H54 (cell line): ENCODE measurements around the gene FAM149A.

Experiments used
- DNase-seq: peaks from one replicate; pipeline ENCODE4 v3.0.0; 2011; ENCODE audit warnings: low spot score, mixed read lengths; ENCODE audit not compliant: insufficient read length
- FAIRE-seq: peaks from 3 replicates; lab custom pipeline; 2011; peaks lifted over from hg19 to GRCh38; lab: Jason Lieb, UNC
- POLR2A ChIP-seq: IDR thresholded peaks from 2 replicates; pipeline ENCODE4 v1.6.1; 2011; ENCODE audit warnings: low read depth, mild to moderate bottlenecking, low read length

Gene FAM149A

GRCh38 chr4:186088523-186088922, 16.0 kb upstream of the FAM149A start:
- TF ChIP-seq POLR2A: no peak
- FAIRE-seq: no peak
- no peak for DNase-seq

- TF ChIP-seq POLR2A: no peak
- DNase-seq (no peak), FAIRE-seq (no peak)
Observed at GRCh38 chr4:186092296-186092695, 12.2 kb upstream of the FAM149A start.

GRCh38 chr4:186095406-186095805, 9.1 kb upstream of the FAM149A start:
- no peak for FAIRE-seq
- DNase-seq: peak; percentile 14
- no peak for TF ChIP-seq POLR2A

DNA sequence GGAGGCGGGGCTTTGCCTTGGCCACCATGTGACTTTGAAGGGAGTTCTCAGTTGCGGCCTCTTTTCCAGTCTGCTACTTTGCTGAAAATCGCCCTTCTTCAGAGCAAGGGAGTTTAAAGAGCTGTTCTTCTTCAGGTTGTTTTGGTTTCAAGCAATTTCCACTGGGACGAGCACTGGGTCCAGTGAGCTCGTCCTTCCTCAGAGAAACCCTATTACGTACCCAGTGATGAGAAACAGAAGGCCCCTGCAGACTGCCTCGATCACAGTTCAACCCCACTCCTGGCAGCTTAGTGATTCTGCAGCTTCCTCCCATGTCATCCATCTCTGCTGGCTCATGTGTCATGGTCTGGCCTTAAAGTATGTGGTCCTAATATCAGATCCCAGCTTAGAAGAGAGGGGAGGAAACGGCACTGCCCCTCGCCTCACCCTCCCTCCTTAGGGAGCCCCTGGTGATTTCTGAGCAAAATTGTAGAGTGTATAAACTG, 7.8 kb upstream of the FAM149A start:
- DNase-seq (no peak), FAIRE-seq (no peak)
- no peak for TF ChIP-seq POLR2A

DNA sequence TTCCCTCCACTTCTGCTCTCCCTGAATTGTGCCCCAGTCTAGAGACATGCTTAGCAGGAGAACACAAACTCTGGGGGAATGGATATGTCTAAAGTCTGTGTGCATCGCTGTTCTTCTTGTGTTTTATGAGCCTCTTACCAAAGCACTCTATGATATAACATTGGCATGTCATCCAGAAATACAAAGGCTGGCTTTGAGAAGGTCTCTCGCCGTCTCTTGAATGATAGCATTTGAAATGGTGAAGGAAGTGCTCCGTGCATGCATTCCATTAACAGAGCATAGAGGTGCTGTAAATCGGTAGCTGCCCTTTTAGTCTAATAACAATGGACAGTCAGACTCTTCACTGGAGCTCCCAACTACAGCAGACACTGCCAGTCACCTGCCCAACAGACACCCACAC, 7.1 kb upstream of the FAM149A start:
- FAIRE-seq (no peak), DNase-seq (no peak)
- no peak for TF ChIP-seq POLR2A

GRCh38 chr4:186102931-186103330, 1.6 kb upstream of the FAM149A start:
- FAIRE-seq: no peak
- no peak for TF ChIP-seq POLR2A
- DNase-seq: no peak

- FAIRE-seq: no peak
- DNase-seq: no peak
- no peak for TF ChIP-seq POLR2A
Observed at GRCh38 chr4:186104890-186105646, 564 bp downstream of the FAM149A start.

GRCh38 chr4:186105647-186106321, 1.3 kb downstream of the FAM149A start:
- DNase-seq: no peak
- no peak for TF ChIP-seq POLR2A
- no peak for FAIRE-seq

DNA sequence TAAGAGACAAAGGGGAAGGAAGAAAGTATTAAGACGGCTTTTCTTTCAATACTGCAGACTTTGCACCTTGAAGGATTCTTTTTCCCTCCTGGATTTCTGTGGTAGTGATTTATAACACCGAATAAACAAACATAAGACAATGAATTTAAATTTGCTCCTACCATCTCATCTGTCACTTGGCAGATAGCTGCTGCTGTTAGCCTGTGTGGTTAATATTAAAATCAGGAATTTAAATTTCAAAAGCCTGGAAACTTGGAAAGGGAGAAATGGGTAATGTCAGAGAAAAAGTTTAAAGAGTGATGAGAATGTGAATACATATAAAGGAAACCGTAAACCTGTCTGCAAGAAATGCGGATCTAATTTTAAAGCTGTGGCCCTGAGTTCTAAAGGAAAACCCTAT, 3.4 kb downstream of the FAM149A start:
- no peak for TF ChIP-seq POLR2A
- DNase-seq: no peak
- no peak for FAIRE-seq

- FAIRE-seq (no peak), DNase-seq (no peak)
- no peak for TF ChIP-seq POLR2A
Observed at GRCh38 chr4:186108391-186108790, 3.9 kb downstream of the FAM149A start.

- DNase-seq (no peak), FAIRE-seq (no peak)
- TF ChIP-seq POLR2A: no peak
Observed at GRCh38 chr4:186109245-186109644, 4.7 kb downstream of the FAM149A start.

DNA sequence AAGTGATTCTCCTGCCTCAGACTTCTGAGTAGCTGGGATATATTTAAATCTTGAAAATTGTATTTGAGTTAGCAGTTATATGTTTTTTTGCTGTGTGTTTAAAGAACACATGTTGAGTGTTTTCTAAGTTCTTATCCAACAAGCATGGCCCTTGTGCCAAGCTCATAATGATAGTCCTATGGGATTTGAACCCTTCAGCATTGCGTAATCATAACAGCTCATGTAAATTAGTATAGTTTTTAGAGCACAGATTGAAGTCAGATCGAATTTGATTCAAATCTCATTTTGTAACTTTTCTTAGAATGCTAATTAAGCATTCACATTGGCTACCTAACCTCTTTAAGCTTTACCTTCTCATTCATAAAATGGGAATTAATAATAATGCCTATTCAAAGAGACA, 12.2 kb downstream of the FAM149A start:
- TF ChIP-seq POLR2A: no peak
- FAIRE-seq: no peak
- DNase-seq: no peak

DNA sequence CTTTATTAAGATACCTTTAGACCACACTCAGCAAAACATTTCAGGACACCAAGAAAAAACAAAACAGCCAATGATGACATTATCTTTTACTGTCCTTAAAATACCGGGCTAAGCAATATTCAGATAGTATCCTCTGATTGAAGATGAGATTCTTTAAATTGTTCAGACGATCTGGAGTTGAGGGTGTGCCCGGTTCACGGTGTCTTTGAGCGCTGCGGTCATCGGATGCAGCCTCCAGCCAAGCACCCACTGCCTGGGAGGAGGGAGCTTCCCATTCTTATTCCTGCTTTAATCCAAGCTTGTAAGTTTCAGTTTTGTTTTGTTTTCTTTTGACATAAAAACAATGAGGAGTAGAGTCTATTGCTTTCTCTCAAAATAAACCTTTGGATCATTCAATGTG, 14.1 kb downstream of the FAM149A start:
- DNase-seq (no peak), FAIRE-seq (no peak)
- no peak for TF ChIP-seq POLR2A

GRCh38 chr4:186121057-186121456, 16.6 kb downstream of the FAM149A start:
- DNase-seq: no peak
- no peak for FAIRE-seq
- no peak for TF ChIP-seq POLR2A

DNA sequence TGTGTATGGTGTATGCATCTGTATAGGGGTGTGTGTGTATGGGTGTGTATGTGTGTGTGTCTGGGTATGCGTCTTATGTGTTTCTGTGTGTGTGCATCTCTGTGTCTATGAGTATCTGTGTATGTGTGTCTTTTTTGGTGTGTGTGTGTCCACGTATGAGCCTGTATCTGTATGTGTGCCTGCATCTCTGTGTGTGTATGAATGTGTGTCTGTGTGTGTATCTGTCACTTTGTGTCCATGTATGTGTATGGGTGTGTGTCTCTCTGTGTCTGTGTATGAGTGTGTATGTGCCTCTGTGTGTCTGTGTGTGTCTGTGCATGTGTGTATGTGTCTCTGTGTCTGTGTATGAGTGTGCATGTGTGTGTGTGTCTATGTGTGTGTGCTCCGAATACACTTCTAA, 24.3 kb downstream of the FAM149A start:
- no peak for FAIRE-seq
- TF ChIP-seq POLR2A: no peak
- DNase-seq: no peak
